GM12872 (cell line): ENCODE results near the gene CENPP.

Experiments used
- TF ChIP-seq, protein P1 (sequence below): IDR thresholded peaks from 3 replicates; pipeline ENCODE4 v1.5.1; 2011; ENCODE audit warnings: low read depth, mild to moderate bottlenecking, low read length, moderate library complexity; ENCODE audit not compliant: insufficient read depth

CENPP gene

DNA sequence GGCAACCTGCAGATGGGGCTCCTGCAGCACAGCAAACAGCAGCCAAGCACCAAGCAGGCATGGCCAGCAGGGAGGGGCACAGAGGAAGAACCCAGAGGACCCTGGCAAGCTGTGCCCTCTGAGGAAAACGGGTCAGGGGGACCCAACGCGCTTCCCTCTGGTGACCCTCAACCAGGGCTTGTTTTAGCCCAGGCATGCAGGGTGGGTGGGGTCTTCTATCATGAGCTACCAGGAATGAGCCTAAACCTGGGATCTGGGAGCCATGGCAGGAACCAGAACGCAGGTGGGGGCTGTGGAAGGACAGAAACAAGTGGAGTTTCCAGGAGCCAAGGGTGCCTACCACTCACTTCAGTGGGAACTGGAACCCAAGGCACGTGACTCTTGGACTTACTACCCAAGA is 323.3 kb downstream of the CENPP start:
- TF ChIP-seq, protein P1, sequence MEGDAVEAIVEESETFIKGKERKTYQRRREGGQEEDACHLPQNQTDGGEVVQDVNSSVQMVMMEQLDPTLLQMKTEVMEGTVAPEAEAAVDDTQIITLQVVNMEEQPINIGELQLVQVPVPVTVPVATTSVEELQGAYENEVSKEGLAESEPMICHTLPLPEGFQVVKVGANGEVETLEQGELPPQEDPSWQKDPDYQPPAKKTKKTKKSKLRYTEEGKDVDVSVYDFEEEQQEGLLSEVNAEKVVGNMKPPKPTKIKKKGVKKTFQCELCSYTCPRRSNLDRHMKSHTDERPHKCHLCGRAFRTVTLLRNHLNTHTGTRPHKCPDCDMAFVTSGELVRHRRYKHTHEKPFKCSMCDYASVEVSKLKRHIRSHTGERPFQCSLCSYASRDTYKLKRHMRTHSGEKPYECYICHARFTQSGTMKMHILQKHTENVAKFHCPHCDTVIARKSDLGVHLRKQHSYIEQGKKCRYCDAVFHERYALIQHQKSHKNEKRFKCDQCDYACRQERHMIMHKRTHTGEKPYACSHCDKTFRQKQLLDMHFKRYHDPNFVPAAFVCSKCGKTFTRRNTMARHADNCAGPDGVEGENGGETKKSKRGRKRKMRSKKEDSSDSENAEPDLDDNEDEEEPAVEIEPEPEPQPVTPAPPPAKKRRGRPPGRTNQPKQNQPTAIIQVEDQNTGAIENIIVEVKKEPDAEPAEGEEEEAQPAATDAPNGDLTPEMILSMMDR: no peak

- TF ChIP-seq, protein P1: no peak
Observed at GRCh38 chr9:92650296-92650695, 324.5 kb downstream of the CENPP start.

GRCh38 chr9:92650839-92651621 is 325.3 kb downstream of the CENPP start:
- TF ChIP-seq, protein P1: no peak

GRCh38 chr9:92652461-92652860 is 326.7 kb downstream of the CENPP start:
- TF ChIP-seq, protein P1: no peak

DNA sequence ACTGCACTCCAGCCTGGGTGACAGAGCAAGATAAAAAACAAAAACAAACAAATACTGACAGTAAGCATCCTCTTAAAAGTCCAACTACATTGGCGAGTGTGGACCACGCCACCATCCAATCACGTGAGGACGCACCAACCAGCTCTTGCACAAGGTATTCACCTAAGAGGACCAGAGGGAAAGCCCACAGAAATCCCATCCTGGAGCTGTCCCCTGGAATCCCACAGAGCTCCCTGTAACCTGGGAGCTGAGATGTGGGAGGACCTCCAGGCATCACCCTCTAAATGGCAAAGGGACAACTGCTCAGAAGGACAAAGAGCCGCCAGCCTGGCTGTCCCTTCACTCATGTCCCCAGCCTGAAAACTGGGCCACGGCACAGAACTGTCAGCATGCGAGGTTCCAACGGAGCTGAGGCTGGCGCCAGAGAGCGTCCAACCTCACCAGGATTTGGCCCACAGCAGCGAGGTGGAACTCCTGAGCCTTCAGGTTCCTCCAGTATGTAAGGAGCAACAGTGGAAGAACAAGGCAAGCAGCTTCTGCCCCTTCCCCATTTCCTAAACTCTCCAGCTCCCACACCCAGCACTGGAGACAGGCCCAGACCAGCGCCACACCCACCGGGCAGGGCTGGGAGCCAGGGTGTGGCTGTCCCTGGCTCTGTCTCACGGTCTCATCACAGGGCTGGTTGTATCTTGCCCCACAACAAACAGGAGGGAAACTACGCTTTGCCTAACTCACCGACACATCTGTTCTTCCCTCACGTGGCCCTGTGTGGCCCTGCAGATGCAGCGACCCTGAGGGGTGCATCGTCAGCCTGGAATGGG is 328.9 kb downstream of the CENPP start:
- TF ChIP-seq, protein P1: no peak

- TF ChIP-seq, protein P1: no peak
Observed at GRCh38 chr9:92655366-92655765, 329.6 kb downstream of the CENPP start.

DNA sequence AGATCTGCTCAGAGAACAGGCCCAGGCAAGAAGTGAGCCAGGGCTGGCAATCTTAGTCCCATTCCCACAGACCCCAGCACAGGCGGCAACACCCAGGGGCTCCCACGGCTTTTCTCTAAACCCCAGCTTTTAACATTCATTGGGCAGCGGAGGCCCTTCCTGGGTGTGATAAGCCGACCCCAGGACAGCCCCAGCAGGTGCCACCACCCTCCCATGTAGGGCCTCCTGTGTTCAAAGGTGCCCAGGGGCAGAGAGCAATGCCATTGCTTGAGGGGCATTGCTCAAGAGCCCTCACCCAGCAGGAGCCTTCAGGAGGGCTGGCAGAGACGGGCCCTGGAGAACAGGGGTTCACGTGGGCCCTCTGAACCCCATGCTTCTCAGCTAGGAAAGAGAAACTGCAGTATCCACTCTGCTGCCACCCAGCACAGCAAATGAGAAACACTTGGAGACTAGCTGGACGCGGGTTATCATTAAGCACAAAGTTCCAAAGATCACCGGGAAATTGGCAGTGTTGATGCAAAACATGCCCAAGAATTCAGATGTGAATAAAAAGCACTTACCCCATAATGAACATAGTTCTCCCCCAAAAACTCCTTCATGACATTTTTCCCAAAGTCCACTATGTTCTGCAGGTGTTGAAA is 330.3 kb downstream of the CENPP start:
- TF ChIP-seq, protein P1: no peak
